HepG2 (cell line): ENCODE results near the gene SLC35B3. TPM values are rescaled to one million over a fixed set of nuclear protein-coding genes. Genes with fewer than 3 reads are reported as not detected.

Source experiments
- ATAC-seq: fragments of 200-7000 bp; cut with Tn5 transposase; 3 replicates; pipeline ENCODE4 v1.9.1; 2020; ENCODE audit warnings: mild to moderate bottlenecking, moderate library complexity
- BruUV-seq: library from RNA; stranded (reverse); fragments of 400-500 nt; replicated peaks from 2 replicates; lab custom pipeline; 2021; lab: Mats Ljungman, UMichigan
- CTCF ChIA-PET: fragments of 300-600 bp; formaldehyde crosslinking; extraction: SDS; loops from one replicate; lab custom pipeline; 2021; ENCODE audit warnings: low total read pairs, inconsistent platforms, low intra/inter-chr PET ratio; lab: Yijun Ruan, JAX
- POLR2A ChIA-PET: fragments of 350-600 bp; sonication (Branson Sonifier 250); formaldehyde crosslinking; loops from one replicate; lab custom pipeline; 2020; ENCODE audit warnings: antibody characterized with exemption, inconsistent platforms; lab: Yijun Ruan, JAX
- DNase-seq: peaks from one replicate; pipeline ENCODE4 v3.0.0-alpha.2; 2015; ENCODE audit warnings: low spot score
- FAIRE-seq: peaks from 3 replicates; lab custom pipeline; 2011; peaks lifted over from hg19 to GRCh38; lab: Jason Lieb, UNC
- H2AFZ ChIP-seq: one replicate; pipeline ENCODE4 v1.6.1; 2011; ENCODE audit warnings: low read length, inconsistent platforms
- H3K27ac ChIP-seq: fragments of 300-600 bp; 3 replicates; pipeline ENCODE4 v1.8.0; 2011; ENCODE audit warnings: mixed run types, mild to moderate bottlenecking, mixed read lengths, low read length, inconsistent platforms; ENCODE audit not compliant: insufficient read depth; ENCODE audit errors: extremely low read length
- H3K27me3 ChIP-seq, 2 experiments: fragments of 200-600 bp in 1 of 2; 2 replicates in 1 of 2; 3 replicates in 1 of 2; pipeline versions ENCODE4 v1.6.0 to v1.8.0; 2011; ENCODE audit warnings: low read length in 2 of 2, mild to moderate bottlenecking in 2 of 2, moderate library complexity in 2 of 2, inconsistent platforms in 1 of 2; ENCODE audit not compliant: insufficient read depth in 2 of 2, control insufficient read depth in 1 of 2
- H3K36me3 ChIP-seq, 2 experiments: fragments of 200-600 bp in 1 of 2; replicated peaks in 1 of 2; 2 replicates in 1 of 2; 3 replicates in 1 of 2; pipeline versions ENCODE4 v1.5.1 to v1.8.0; 2011; ENCODE audit warnings: low read length in 2 of 2, inconsistent platforms in 1 of 2; ENCODE audit not compliant: insufficient read depth in 2 of 2, control insufficient read depth in 1 of 2
- H3K4me1 ChIP-seq: 2 replicates; pipeline ENCODE4 v1.5.1; 2012; ENCODE audit warnings: low read length, inconsistent platforms; ENCODE audit not compliant: insufficient read depth
- H3K4me2 ChIP-seq: 2 replicates; pipeline ENCODE4 v1.6.0; 2011; ENCODE audit warnings: low read depth, low read length, inconsistent platforms
- H3K4me3 ChIP-seq, 3 experiments: fragments of 200-600 bp in 1 of 3; sonication (generic), shearing (Covaris generic) in 1 of 3; replicated peaks in 1 of 3; 2 replicates each; pipeline ENCODE4 v1.5.1; 2011 to 2016; ENCODE audit warnings: low read length in 3 of 3, inconsistent platforms in 2 of 3, low read depth in 2 of 3, mild to moderate bottlenecking in 2 of 3, control low read depth in 1 of 3, mixed read lengths in 1 of 3; ENCODE audit not compliant: insufficient read depth in 1 of 3
- H3K79me2 ChIP-seq: one replicate; pipeline ENCODE4 v1.6.1; 2011; ENCODE audit warnings: low read length, inconsistent platforms; ENCODE audit not compliant: insufficient read depth
- H3K9ac ChIP-seq: 2 replicates; pipeline ENCODE4 v1.6.0; 2011; ENCODE audit warnings: mild to moderate bottlenecking, low read depth, low read length, inconsistent platforms; ENCODE audit not compliant: insufficient read depth
- H3K9me3 ChIP-seq: 2 replicates; pipeline ENCODE4 v1.5.1; 2012; ENCODE audit warnings: mild to moderate bottlenecking, low read length
- H4K20me1 ChIP-seq: 2 replicates; pipeline ENCODE4 v1.6.0; 2011; ENCODE audit warnings: inconsistent platforms, mild to moderate bottlenecking, low read length, moderate library complexity; ENCODE audit not compliant: insufficient read depth
- AHR ChIP-seq: IDR thresholded peaks from 2 replicates; pipeline ENCODE4 v1.6.1; 2018; ENCODE audit warnings: missing genetic modification reagents, missing compliant biosample characterization
- ARNT2 ChIP-seq: sonication (generic); formaldehyde crosslinking; IDR thresholded peaks from 2 replicates; pipeline ENCODE4 v1.8.0; 2022; ENCODE audit warnings: mild to moderate bottlenecking, low read depth, missing genetic modification reagents, moderate library complexity
- CEBPG ChIP-seq: IDR thresholded peaks from 2 replicates; pipeline ENCODE4 v1.6.1; 2016
- IRX3 ChIP-seq: sonication (generic); formaldehyde crosslinking; IDR thresholded peaks from 2 replicates; pipeline ENCODE4 v1.8.1; 2023; ENCODE audit warnings: mild to moderate bottlenecking, low read depth, missing genetic modification reagents, borderline replicate concordance
- KAT2B ChIP-seq: fragments of 150-350 bp; IDR thresholded peaks from 2 replicates; pipeline ENCODE4 v1.6.1; 2014; ENCODE audit warnings: low read depth, low read length, borderline replicate concordance
- SNAPC4 ChIP-seq: sonication (generic); formaldehyde crosslinking; IDR thresholded peaks from 2 replicates; pipeline ENCODE4 v1.4.0; 2020; ENCODE audit warnings: mild to moderate bottlenecking, missing genetic modification reagents
- STAT5B ChIP-seq: sonication (generic); formaldehyde crosslinking; IDR thresholded peaks from 2 replicates; pipeline ENCODE4 v1.4.0; 2020; ENCODE audit warnings: missing genetic modification reagents
- ZNF317 ChIP-seq: sonication (generic); formaldehyde crosslinking; IDR thresholded peaks from 2 replicates; pipeline ENCODE4 v1.5.0; 2020; ENCODE audit warnings: mild to moderate bottlenecking, missing genetic modification reagents
- WGBS: methylation state at CpG from one replicate; pipeline ENCODE4 v1.1.6; 2017; ENCODE audit warnings: low lambda C conversion rate; 5-methylcytosine and 5-hydroxymethylcytosine counted together
- in situ Hi-C: cut with HindIII; loops from 2 replicates; pipeline ENCODE4 v1.10.0; 2017; ENCODE audit warnings: low pct_unique_long_range_greater_than_20kb; ENCODE audit not compliant: extremely low pct_ligation_motif_present
- intact Hi-C: fragments of 100-400 bp; cut with micrococcal nuclease; formaldehyde crosslinking; loops from one replicate; pipeline ENCODE4 v1.10.0; 2022; ENCODE audit not compliant: unreplicated experiment
- polyA plus RNA-seq, 8 experiments: library from polyadenylated mRNA; depleted of rRNA in 3 of 8; stranded (reverse) in 7 of 8; unstranded in 1 of 8; fragments of >200 nt; fragmentation: Illumina TruSeq in 4 of 8; extraction: Trizol in 4 of 8; gene quantifications; 2 replicates each; pipeline versions ENCODE4 v1.2.1 to v1.2.3, GENCODE V29; 2011 to 2016; ENCODE audit warnings: low read depth in 4 of 8, missing spikeins in 1 of 8, mixed read lengths in 1 of 8; ENCODE audit not compliant: insufficient read depth in 1 of 8
- total RNA-seq, 5 experiments: library from RNA; depleted of rRNA; stranded (reverse); fragments of >200 nt; fragmentation: Illumina TruSeq; extraction: Trizol; gene quantifications; 2 replicates each; pipeline ENCODE4 v1.2.3, GENCODE V29; 2016; ENCODE audit warnings: low read depth in 1 of 5
- TF ChIP-seq, protein P1 (sequence below): sonication (generic); formaldehyde crosslinking; IDR thresholded peaks from 2 replicates; pipeline ENCODE4 v1.5.1; 2020; ENCODE audit warnings: missing genetic modification reagents, mild to moderate bottlenecking, borderline replicate concordance

The SLC35B3 gene
- total and polyA plus RNA-seq, 2 of the 13 experiments (the other 11 are each of a cell fraction or from before 2014, with no cell fraction given): 8.7 to 13.5 TPM

DNA sequence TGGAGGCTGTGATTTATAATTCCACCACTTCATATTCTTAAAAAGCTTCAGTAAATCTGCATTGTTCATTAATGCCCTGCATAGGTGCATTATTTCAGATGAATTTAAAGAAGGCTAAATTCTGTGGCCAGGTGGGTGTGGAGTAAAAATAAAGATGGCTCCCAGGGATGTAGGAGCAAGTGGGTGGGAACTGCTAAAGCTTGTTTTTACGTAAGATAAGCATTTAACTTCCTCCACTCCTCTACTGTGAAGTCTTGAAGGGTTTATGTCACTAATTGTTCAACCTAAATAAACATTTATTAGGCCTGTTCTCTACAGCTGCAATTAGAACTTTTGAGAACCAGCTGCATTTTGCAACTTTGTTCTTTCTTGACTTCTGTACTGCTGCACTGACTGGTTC is 6.8 kb upstream of the SLC35B3 start:
- DNase-seq (no peak), ATAC-seq (no peak), FAIRE-seq (no peak)
- BruUV-seq: no TSS peak
- no peaks in the 10 kb centered on the region for H3K36me3 ChIP-seq
- H3K4me3 ChIP-seq: no peak overlapping the region
- in situ Hi-C loops (no loop called here), intact Hi-C loops (no loop called here)
- CTCF ChIA-PET: no interaction called here
- H3K4me2 ChIP-seq: no peak overlapping the region
- H3K4me1 ChIP-seq: peaks cover 12% of the 10 kb centered on the region
- no peak overlapping the region for H3K9ac ChIP-seq
- no peaks in the 10 kb centered on the region for H3K79me2 ChIP-seq
- no peak overlapping the region for H3K27ac ChIP-seq
- TF ChIP-seq, protein P1, sequence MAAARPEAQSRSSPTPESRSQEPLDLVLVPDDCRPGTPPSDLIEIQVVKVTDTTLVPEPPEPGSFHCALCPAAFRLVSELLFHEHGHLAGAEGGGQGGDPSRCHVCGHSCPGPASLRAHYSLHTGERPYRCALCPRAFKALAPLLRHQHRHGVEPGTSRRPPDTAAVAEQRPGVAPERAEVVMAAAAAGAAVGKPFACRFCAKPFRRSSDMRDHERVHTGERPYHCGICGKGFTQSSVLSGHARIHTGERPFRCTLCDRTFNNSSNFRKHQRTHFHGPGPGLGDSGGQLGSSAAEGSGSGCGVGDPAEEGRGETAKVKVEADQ (CRISPR knock-in tag): no peak
- no peak for TF ChIP-seq STAT5B (CRISPR knock-in tag)
- no peak for TF ChIP-seq KAT2B
- no peak for TF ChIP-seq ARNT2
- no peak for TF ChIP-seq AHR (CRISPR knock-in tag)
- no peak for TF ChIP-seq IRX3 (CRISPR knock-in tag)
- no peak for TF ChIP-seq ZNF317 (CRISPR knock-in tag)
- POLR2A ChIA-PET: no interaction called here
- H3K9me3 ChIP-seq: no peaks in the 10 kb centered on the region
- 77% methylated on average over 1 of the region's 1 CpG for WGBS
- no peak overlapping the region for H2AFZ ChIP-seq
- H4K20me1 ChIP-seq: no peaks in the 10 kb centered on the region
- no peaks in the 10 kb centered on the region for H3K27me3 ChIP-seq

DNA sequence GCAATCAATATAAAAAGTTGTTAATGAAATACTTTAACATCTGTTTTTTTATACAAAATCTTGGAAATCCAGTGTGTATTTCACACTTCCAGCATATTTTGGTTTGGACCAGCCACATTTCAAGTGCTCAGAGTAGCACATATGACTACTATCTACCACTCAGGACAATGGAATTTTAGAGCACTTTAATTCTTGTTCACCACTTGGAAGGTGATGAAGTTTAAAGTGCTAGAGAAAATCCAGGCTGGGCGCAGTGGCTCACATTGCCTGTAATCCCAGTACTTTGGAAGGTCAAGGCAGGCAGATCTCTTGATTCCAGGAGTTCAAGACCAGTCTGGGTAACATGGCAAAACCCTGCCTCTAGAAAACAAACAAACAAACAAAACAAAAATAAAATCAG is 6.1 kb upstream of the SLC35B3 start:
- Histone ChIP-seq H3K9ac (no peak overlapping the region), H3K4me2 (no peak overlapping the region), H4K20me1 (no peaks in the 10 kb centered on the region), H2AFZ (no peak overlapping the region), H3K27ac (no peak overlapping the region), H3K27me3 (no peaks in the 10 kb centered on the region)
- DNase-seq (no peak), FAIRE-seq (no peak)
- in situ Hi-C loops: no loop called here
- BruUV-seq: no TSS peak
- CTCF ChIA-PET: no interaction called here
- TF ChIP-seq SNAPC4: no peak
- no peak for TF ChIP-seq CEBPG (CRISPR knock-in tag)
- TF ChIP-seq, all 625 proteins: peak for 0
- ATAC-seq: no peak
- H3K4me1 ChIP-seq: peaks cover 18% of the 10 kb centered on the region
- no peaks in the 10 kb centered on the region for H3K36me3 ChIP-seq
- WGBS: 69% methylated on average over 1 of the region's 1 CpG
- POLR2A ChIA-PET: no interaction called here
- intact Hi-C loops: no loop called here
- no peaks in the 10 kb centered on the region for H3K79me2 ChIP-seq
- H3K4me3 ChIP-seq: no peak overlapping the region
- no peaks in the 10 kb centered on the region for H3K9me3 ChIP-seq
